Measurements from ENCODE around the gene ELP1. TPM values are rescaled to one million over a fixed set of nuclear protein-coding genes. Genes with fewer than 3 reads are reported as not detected.
"Not testable (repeated sequence)": the region's sequence is repeated elsewhere in the genome, so short reads cannot be mapped to it uniquely, and the experiment has no call there.

ELP1 gene
- total and polyA plus RNA-seq, 4 donors: 4.3 to 20.0 (median 16.7) TPM

GRCh38 chr9:108920401-108920800, 13.5 kb downstream of the ELP1 start:
- intact Hi-C loops (cut with DNase I): not testable (repeated sequence)
- WGBS, 2 donors: 80 to 88% methylated on average over 1 of the region's 1 CpG

GRCh38 chr9:108919517-108919916, 14.4 kb downstream of the ELP1 start:
- 78% methylated on average over 6 of the region's 6 CpGs for WGBS, 2 donors
- no peaks in the 10 kb centered on the region for H3K9me3 ChIP-seq (ENCODE audit: control insufficient read depth, low read length)
- ATAC-seq (ENCODE audit: low FRiP score) (no peak), DNase-seq (no peak)
- no peak overlapping the region for H3K4me3 ChIP-seq (ENCODE audit: low read length in 2 of 2)
- H3K27ac ChIP-seq (ENCODE audit: low read depth in 1 of 2, low read length in 2 of 2): no peak overlapping the region
- no peaks in the 10 kb centered on the region for H3K4me1 ChIP-seq (ENCODE audit: control insufficient read depth in 1 of 2, insufficient read depth in 2 of 2, low read length in 2 of 2)
- intact Hi-C loops (cut with DNase I): no loop called here
- H3K27me3 ChIP-seq (ENCODE audit: control insufficient read depth in 1 of 2, insufficient read depth in 2 of 2, low read length in 1 of 2): no peaks in the 10 kb centered on the region
- H3K36me3 ChIP-seq (ENCODE audit: control insufficient read depth in 1 of 2, insufficient read depth in 2 of 2, low read length in 1 of 2): peaks cover 7 to 11% of the 10 kb centered on the region in 2 donors

More at GRCh38 chr9:108920401-108920800, 13.5 kb downstream of the ELP1 start:
- not testable (repeated sequence) for H3K36me3 ChIP-seq (ENCODE audit: control insufficient read depth in 1 of 2, insufficient read depth in 2 of 2, low read length in 1 of 2); H3K4me3 ChIP-seq (ENCODE audit: low read length in 2 of 2); DNase-seq; H3K27me3 ChIP-seq (ENCODE audit: control insufficient read depth in 1 of 2, insufficient read depth in 2 of 2, low read length in 1 of 2); H3K27ac ChIP-seq (ENCODE audit: low read depth in 1 of 2, low read length in 2 of 2); H3K9me3 ChIP-seq (ENCODE audit: control insufficient read depth, low read length); ATAC-seq (ENCODE audit: low FRiP score); H3K4me1 ChIP-seq (ENCODE audit: control insufficient read depth in 1 of 2, insufficient read depth in 2 of 2, low read length in 2 of 2)

DNA sequence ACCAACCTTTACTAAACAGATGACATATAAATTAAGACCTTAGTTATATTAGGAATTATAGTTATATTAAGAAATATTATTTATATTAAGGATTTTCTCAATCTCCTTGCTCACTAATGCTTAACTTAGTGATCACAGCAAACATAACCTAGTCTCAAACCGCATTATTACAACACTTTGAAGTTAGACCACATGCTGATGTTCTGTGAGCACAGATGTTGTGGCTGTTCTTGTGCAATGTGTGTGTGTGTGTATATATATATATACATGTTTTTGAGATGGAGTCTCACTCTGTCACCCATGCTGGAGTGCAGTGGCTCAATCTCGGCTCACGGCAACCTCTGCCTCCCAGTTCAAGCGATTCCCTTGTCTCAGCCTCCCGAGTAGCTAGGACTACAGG, 20.5 kb downstream of the ELP1 start:
- Histone ChIP-seq H3K4me3 (ENCODE audit: low read length in 2 of 2) (no peak overlapping the region), H3K27ac (ENCODE audit: low read depth in 1 of 2, low read length in 2 of 2) (no peak overlapping the region), H3K4me1 (ENCODE audit: control insufficient read depth in 1 of 2, insufficient read depth in 2 of 2, low read length in 2 of 2) (no peaks in the 10 kb centered on the region), H3K9me3 (ENCODE audit: control insufficient read depth, low read length) (no peaks in the 10 kb centered on the region), H3K27me3 (ENCODE audit: control insufficient read depth in 1 of 2, insufficient read depth in 2 of 2, low read length in 1 of 2) (no peaks in the 10 kb centered on the region), H3K36me3 (ENCODE audit: control insufficient read depth in 1 of 2, insufficient read depth in 2 of 2, low read length in 1 of 2) (peaks cover 8 to 13% of the 10 kb centered on the region in 2 donors)
- intact Hi-C loops (cut with DNase I): no loop called here
- 95 to 100% methylated on average over 5 of the region's 5 CpGs for WGBS, 2 donors
- no peak for ATAC-seq (ENCODE audit: low FRiP score)
- no peak for DNase-seq

DNA sequence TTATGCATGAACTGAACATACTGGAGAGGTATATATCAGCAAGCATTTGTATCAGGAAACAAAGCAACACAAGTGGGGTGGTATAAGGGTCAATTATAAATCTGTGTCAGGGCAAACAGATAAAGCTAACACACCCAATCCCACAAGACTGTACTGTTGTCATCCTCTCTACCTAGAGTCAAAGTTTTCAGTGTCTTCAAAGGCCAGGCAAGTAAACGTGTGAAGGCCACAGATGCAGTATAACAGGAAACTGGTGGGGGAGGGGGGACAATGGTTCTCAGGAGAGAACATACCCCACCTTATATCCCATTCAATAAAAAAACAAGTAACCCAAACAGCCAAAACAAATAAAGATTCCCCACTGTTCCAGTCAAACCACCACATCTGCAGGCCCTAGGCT, 22.1 kb downstream of the ELP1 start:
- DNase-seq: no peak
- intact Hi-C loops (cut with DNase I): no loop called here
- Histone ChIP-seq H3K27me3 (ENCODE audit: control insufficient read depth in 1 of 2, insufficient read depth in 2 of 2, low read length in 1 of 2) (no peaks in the 10 kb centered on the region), H3K36me3 (ENCODE audit: control insufficient read depth in 1 of 2, insufficient read depth in 2 of 2, low read length in 1 of 2) (peaks cover 10 to 15% of the 10 kb centered on the region in 2 donors), H3K4me1 (ENCODE audit: control insufficient read depth in 1 of 2, insufficient read depth in 2 of 2, low read length in 2 of 2) (no peaks in the 10 kb centered on the region), H3K27ac (ENCODE audit: low read depth in 1 of 2, low read length in 2 of 2) (no peak overlapping the region), H3K4me3 (ENCODE audit: low read length in 2 of 2) (no peak overlapping the region), H3K9me3 (ENCODE audit: control insufficient read depth, low read length) (no peaks in the 10 kb centered on the region)
- no peak for ATAC-seq (ENCODE audit: low FRiP score)
- WGBS, 2 donors: 40 to 50% methylated on average over 1 of the region's 1 CpG

- Histone ChIP-seq H3K36me3 (ENCODE audit: control insufficient read depth in 1 of 2, insufficient read depth in 2 of 2, low read length in 1 of 2) (peaks cover 13 to 16% of the 10 kb centered on the region in 2 donors), H3K27ac (ENCODE audit: low read depth in 1 of 2, low read length in 2 of 2) (no peak overlapping the region), H3K27me3 (ENCODE audit: control insufficient read depth in 1 of 2, insufficient read depth in 2 of 2, low read length in 1 of 2) (no peaks in the 10 kb centered on the region), H3K9me3 (ENCODE audit: control insufficient read depth, low read length) (no peaks in the 10 kb centered on the region), H3K4me3 (ENCODE audit: low read length in 2 of 2) (no peak overlapping the region), H3K4me1 (ENCODE audit: control insufficient read depth in 1 of 2, insufficient read depth in 2 of 2, low read length in 2 of 2) (no peaks in the 10 kb centered on the region)
- WGBS, 2 donors: 88 to 89% methylated on average over 2 of the region's 2 CpGs
- ATAC-seq (ENCODE audit: low FRiP score) (no peak), DNase-seq (no peak)
- intact Hi-C loops (cut with DNase I): no loop called here
Measured at GRCh38 chr9:108910914-108911313, 23.0 kb downstream of the ELP1 start.

DNA sequence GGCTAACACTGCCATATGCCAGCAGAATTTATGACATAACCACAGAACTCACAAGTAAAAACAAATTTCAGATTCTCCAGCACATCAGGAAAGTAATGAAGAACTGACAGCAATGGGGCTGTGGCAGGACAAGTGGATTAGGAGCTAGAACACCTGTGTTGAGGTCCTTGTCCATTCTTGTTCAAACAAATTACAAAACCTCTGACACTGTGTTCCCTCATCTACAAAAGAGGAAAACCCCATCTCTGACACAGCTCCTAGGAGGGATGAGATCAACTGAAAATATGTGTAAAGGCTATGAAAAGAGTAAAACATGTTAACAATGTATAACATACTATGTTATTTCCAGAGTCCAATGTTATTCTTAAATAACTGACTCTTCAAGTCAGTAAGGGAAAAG, 23.5 kb downstream of the ELP1 start:
- H3K27me3 ChIP-seq (ENCODE audit: control insufficient read depth in 1 of 2, insufficient read depth in 2 of 2, low read length in 1 of 2): no peaks in the 10 kb centered on the region
- H3K4me1 ChIP-seq (ENCODE audit: control insufficient read depth in 1 of 2, insufficient read depth in 2 of 2, low read length in 2 of 2): no peaks in the 10 kb centered on the region
- no peak overlapping the region for H3K27ac ChIP-seq (ENCODE audit: low read depth in 1 of 2, low read length in 2 of 2)
- no peak for ATAC-seq (ENCODE audit: low FRiP score)
- H3K9me3 ChIP-seq (ENCODE audit: control insufficient read depth, low read length): no peaks in the 10 kb centered on the region
- no peak overlapping the region for H3K4me3 ChIP-seq (ENCODE audit: low read length in 2 of 2)
- H3K36me3 ChIP-seq (ENCODE audit: control insufficient read depth in 1 of 2, insufficient read depth in 2 of 2, low read length in 1 of 2): peaks cover 13 to 15% of the 10 kb centered on the region in 2 donors
- no peak for DNase-seq
- intact Hi-C loops (cut with DNase I): no loop called here

- H3K27ac ChIP-seq (ENCODE audit: low read depth in 1 of 2, low read length in 2 of 2): no peak overlapping the region
- no peak for DNase-seq
- no peaks in the 10 kb centered on the region for H3K9me3 ChIP-seq (ENCODE audit: control insufficient read depth, low read length)
- intact Hi-C loops (cut with DNase I): loop anchor here in 1 of 2 donors (10.0 kb wide), 1 partner anchor 59 kb away; no protein-coding TSS in a partner anchor
- no peak overlapping the region for H3K4me3 ChIP-seq (ENCODE audit: low read length in 2 of 2)
- ATAC-seq (ENCODE audit: low FRiP score): no peak
- H3K4me1 ChIP-seq (ENCODE audit: control insufficient read depth in 1 of 2, insufficient read depth in 2 of 2, low read length in 2 of 2): no peaks in the 10 kb centered on the region
- H3K36me3 ChIP-seq (ENCODE audit: control insufficient read depth in 1 of 2, insufficient read depth in 2 of 2, low read length in 1 of 2): peaks cover 8 to 14% of the 10 kb centered on the region in 2 donors
- no peaks in the 10 kb centered on the region for H3K27me3 ChIP-seq (ENCODE audit: control insufficient read depth in 1 of 2, insufficient read depth in 2 of 2, low read length in 1 of 2)
- WGBS, 2 donors: 89 to 92% methylated on average over 2 of the region's 2 CpGs
Measured at GRCh38 chr9:108905494-108905893, 28.4 kb downstream of the ELP1 start.

GRCh38 chr9:108904161-108904560, 29.8 kb downstream of the ELP1 start:
- Histone ChIP-seq H3K9me3 (ENCODE audit: control insufficient read depth, low read length) (no peaks in the 10 kb centered on the region), H3K27ac (ENCODE audit: low read depth in 1 of 2, low read length in 2 of 2) (no peak overlapping the region), H3K36me3 (ENCODE audit: control insufficient read depth in 1 of 2, insufficient read depth in 2 of 2, low read length in 1 of 2) (peaks cover 8 to 17% of the 10 kb centered on the region in 2 donors), H3K4me1 (ENCODE audit: control insufficient read depth in 1 of 2, insufficient read depth in 2 of 2, low read length in 2 of 2) (no peaks in the 10 kb centered on the region), H3K4me3 (ENCODE audit: low read length in 2 of 2) (no peak overlapping the region), H3K27me3 (ENCODE audit: control insufficient read depth in 1 of 2, insufficient read depth in 2 of 2, low read length in 1 of 2) (no peaks in the 10 kb centered on the region)
- DNase-seq: no peak
- intact Hi-C loops (cut with DNase I): loop anchor here in 1 of 2 donors (10.0 kb wide), 1 partner anchor 61 kb away; no protein-coding TSS in a partner anchor
- WGBS, 2 donors: 95% methylated on average over 3 of the region's 3 CpGs
- ATAC-seq (ENCODE audit: low FRiP score): no peak

- ATAC-seq (ENCODE audit: low FRiP score): no peak
- Histone ChIP-seq H3K4me3 (ENCODE audit: low read length in 2 of 2) (no peak overlapping the region), H3K9me3 (ENCODE audit: control insufficient read depth, low read length) (no peaks in the 10 kb centered on the region), H3K4me1 (ENCODE audit: control insufficient read depth in 1 of 2, insufficient read depth in 2 of 2, low read length in 2 of 2) (no peaks in the 10 kb centered on the region), H3K36me3 (ENCODE audit: control insufficient read depth in 1 of 2, insufficient read depth in 2 of 2, low read length in 1 of 2) (peaks cover 8 to 17% of the 10 kb centered on the region in 2 donors), H3K27ac (ENCODE audit: low read depth in 1 of 2, low read length in 2 of 2) (no peak overlapping the region), H3K27me3 (ENCODE audit: control insufficient read depth in 1 of 2, insufficient read depth in 2 of 2, low read length in 1 of 2) (no peaks in the 10 kb centered on the region)
- 79 to 93% methylated on average over 2 of the region's 2 CpGs for WGBS, 2 donors
- no peak for DNase-seq
- intact Hi-C loops (cut with DNase I): loop anchor here in 1 of 2 donors (10.0 kb wide), 1 partner anchor 61 kb away; no protein-coding TSS in a partner anchor
Measured at GRCh38 chr9:108903420-108904103, 30.4 kb downstream of the ELP1 start.
